SJSA1 (cell line): ENCODE results near the gene BLTP3A. TPM values are rescaled to one million over a fixed set of nuclear protein-coding genes. Genes with fewer than 3 reads are reported as not detected.
"Not testable (repeated sequence)": the region's sequence is repeated elsewhere in the genome, so short reads cannot be mapped to it uniquely, and the experiment has no call there.

ENCODE experiments used
- DNase-seq, 2 experiments: peaks; one replicate each; pipeline ENCODE4 v3.0.0-alpha.2; 2015 to 2020; ENCODE audit warnings: low spot score in 2 of 2, low read depth in 1 of 2
- H3K27ac ChIP-seq: fragments of 250-450 bp; sonication (Bioruptor Pico); 2 replicates; pipeline ENCODE4 v1.5.1; 2020; ENCODE audit warnings: mild to moderate bottlenecking, moderate library complexity
- H3K27me3 ChIP-seq: fragments of 250-450 bp; sonication (Bioruptor Pico); replicated peaks from 2 replicates; pipeline ENCODE4 v1.5.1; 2020; ENCODE audit warnings: mild to moderate bottlenecking, moderate library complexity
- H3K36me3 ChIP-seq: fragments of 250-450 bp; sonication (Bioruptor Pico); 2 replicates; pipeline ENCODE4 v1.5.1; 2020; ENCODE audit warnings: mild to moderate bottlenecking
- H3K4me1 ChIP-seq: fragments of 250-450 bp; sonication (Bioruptor Pico); replicated peaks from 2 replicates; pipeline ENCODE4 v1.6.1; 2021; ENCODE audit warnings: mild to moderate bottlenecking
- H3K4me3 ChIP-seq: fragments of 250-450 bp; sonication (Bioruptor Pico); 2 replicates; pipeline ENCODE4 v1.5.1; 2020; ENCODE audit warnings: mild to moderate bottlenecking
- H3K9me3 ChIP-seq: fragments of 250-450 bp; sonication (Bioruptor Pico); replicated peaks from 2 replicates; pipeline ENCODE4 v1.5.1; 2020; ENCODE audit warnings: mild to moderate bottlenecking
- total RNA-seq: library from RNA; depleted of rRNA; stranded (reverse); fragments of >200 nt; shearing (Covaris generic); gene quantifications from 2 replicates; pipeline ENCODE4 v1.2.3, GENCODE V29; 2014

The BLTP3A gene
- total RNA-seq, 1 experiment from 2014 or later: 5.4 TPM

DNA sequence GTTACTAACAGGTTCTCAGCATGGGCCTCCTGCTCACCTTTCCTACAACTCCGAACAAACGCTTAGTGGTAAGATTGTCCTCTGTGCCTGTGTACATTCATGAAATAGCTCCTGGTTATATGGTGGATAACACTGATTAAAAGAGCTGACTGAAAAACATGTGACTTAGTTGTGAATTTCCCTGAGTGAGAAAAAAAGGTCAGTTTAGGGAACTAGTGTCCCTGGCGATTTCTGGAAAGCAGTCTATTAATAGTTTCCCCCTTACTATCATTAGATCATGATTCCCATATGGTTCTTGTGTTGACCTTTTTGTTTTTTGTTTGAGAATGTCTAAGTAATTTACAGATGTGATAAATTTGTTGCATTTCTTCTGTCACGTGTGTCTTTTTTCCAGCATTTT lies 18.9 kb upstream of the BLTP3A start:
- Histone ChIP-seq H3K27me3 (no peaks in the 10 kb centered on the region), H3K27ac (no peak overlapping the region), H3K4me3 (no peak overlapping the region), H3K4me1 (peaks cover 7% of the 10 kb centered on the region), H3K9me3 (no peaks in the 10 kb centered on the region), H3K36me3 (peaks cover 78% of the 10 kb centered on the region)
- no peak for DNase-seq

DNA sequence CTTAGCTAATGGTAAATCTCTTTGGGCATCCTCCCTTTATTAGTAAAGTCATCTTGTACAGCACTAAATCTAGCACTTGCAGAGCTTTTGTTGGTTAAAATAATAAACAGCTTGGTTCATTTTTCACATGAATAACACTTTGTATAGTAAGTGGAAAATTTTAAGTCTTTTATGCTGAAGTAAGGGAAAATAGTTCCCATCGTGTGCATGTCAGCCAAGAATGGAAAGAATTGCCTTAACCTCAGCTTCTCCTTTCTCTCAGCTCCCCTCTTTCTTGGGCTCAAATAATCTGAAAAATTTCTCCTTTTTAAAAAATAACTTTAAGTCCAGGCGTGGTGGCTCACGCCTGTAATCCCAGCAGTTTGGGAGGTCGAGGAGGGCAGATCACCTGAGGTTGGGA lies 18.0 kb upstream of the BLTP3A start:
- Histone ChIP-seq H3K9me3 (no peaks in the 10 kb centered on the region), H3K36me3 (peaks cover 71% of the 10 kb centered on the region), H3K27me3 (no peaks in the 10 kb centered on the region), H3K4me3 (no peak overlapping the region), H3K27ac (no peak overlapping the region), H3K4me1 (peaks cover 7% of the 10 kb centered on the region)
- DNase-seq: no peak

DNA sequence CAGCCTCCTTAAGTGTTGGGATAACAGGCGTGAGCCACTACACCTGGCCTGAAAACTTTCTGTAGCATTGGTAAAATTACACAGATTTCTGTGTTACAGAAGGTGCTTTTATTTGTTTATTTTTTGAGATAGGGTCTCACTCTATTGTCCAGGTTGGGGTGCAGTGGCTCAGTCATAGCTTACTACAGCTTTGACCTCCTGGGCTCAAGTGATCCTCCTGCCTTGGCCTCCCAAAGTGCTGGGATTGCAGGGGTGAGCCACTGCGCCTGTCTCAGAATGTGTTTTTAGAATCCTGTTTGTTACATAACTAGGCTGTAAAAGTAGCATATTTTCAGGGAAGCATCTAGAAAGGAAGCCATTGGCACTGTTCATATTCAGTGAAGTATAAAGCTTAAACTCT lies 16.9 kb upstream of the BLTP3A start:
- Histone ChIP-seq H3K4me3 (no peak overlapping the region), H3K27me3 (no peaks in the 10 kb centered on the region), H3K9me3 (no peaks in the 10 kb centered on the region), H3K4me1 (peaks cover 7% of the 10 kb centered on the region), H3K27ac (no peak overlapping the region), H3K36me3 (peaks cover 66% of the 10 kb centered on the region)
- DNase-seq: no peak

DNA sequence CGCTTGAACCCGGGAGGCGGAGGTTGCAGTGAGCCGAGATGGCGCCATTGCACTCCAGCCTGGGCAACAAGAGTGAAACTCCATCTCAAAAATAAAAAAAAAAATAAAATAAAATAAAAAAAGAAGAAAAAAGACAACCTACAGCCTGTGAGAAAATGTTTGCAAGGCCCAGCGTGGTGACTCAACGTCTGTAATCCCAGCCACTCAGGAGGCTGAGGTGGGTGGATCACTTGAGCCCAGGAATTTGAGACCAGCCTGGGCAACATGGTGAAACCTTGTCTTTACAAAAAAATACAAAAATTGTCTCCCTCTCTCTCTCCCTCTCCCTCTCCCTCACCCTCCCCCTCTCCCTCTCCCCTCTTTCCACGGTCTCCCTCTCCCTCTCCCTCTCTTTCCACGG lies 6.5 kb upstream of the BLTP3A start:
- not testable (repeated sequence) for H3K27me3 ChIP-seq, H3K9me3 ChIP-seq, H3K36me3 ChIP-seq, H3K27ac ChIP-seq, H3K4me1 ChIP-seq, H3K4me3 ChIP-seq
- DNase-seq: peak in 1 of 2 experiments; percentile 49

DNA sequence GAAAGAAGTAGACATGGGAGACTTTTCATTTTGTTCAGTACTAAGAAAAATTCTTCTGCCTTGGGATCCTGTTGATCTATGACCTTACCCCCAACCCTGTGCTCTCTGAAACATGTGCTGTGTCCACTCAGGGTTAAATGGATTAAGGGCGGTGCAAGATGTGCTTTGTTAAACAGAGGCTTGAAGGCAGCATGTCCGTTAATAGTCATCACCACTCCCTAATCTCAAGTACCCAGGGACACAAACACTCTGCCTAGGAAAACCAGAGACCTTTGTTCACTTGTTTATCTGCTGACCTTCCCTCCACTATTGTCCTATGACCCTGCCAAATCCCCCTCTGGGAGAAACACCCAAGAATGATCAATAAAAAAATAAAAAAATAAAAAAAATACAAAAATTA lies 4.7 kb upstream of the BLTP3A start:
- not testable (repeated sequence) for H3K4me3 ChIP-seq, H3K27me3 ChIP-seq, H3K27ac ChIP-seq, H3K36me3 ChIP-seq, DNase-seq, H3K9me3 ChIP-seq
- peaks cover 11% of the 10 kb centered on the region for H3K4me1 ChIP-seq

DNA sequence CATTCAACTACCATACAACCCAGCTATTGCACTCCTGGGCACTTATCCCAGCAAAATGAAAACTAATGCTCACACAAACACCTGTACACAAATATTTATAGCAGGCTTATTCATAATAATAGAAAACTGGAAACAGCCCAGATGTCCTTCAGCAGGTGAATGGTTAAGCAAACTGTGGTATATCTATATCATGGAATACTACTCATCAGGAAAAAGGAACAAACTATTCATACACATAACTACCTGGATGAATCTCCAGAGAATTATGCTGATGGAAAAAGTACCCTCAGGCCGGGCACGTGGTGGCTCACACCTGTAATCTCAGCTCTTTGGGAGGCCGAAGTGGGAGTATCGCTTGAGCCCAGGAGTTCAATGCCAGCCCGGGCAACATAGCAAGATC lies 3.8 kb upstream of the BLTP3A start:
- no peaks in the 10 kb centered on the region for H3K27me3 ChIP-seq
- no peak overlapping the region for H3K4me3 ChIP-seq
- H3K27ac ChIP-seq: no peak overlapping the region
- H3K9me3 ChIP-seq: no peaks in the 10 kb centered on the region
- DNase-seq: no peak
- H3K4me1 ChIP-seq: peaks cover 20% of the 10 kb centered on the region
- H3K36me3 ChIP-seq: peaks cover 5% of the 10 kb centered on the region

DNA sequence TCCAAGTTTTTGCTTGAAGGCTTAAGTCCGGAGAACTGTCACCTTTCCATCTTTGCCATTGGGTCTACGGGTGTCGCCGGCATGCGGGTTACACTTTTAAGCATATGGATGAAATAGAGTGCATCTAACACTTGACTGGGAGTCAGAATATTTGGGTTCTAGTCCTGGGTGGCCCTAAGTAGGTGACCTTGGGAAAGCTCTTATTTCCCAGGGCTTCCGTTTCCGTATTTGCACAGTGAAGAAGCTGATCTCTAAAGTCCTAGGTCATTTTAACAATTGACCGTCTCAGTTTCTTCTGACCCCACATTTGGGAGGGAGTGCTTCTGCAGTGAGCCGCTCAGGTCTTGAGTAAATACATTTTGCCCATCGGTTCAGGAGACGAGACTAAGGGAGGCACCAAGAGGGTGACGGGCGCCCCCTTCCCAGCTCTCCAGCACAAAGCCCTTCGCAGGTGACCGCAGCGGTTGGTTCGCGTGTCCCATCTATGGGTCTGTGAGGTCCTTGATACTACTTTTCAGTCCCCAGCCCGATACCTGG lies 651 bp upstream of the BLTP3A start:
- H3K4me1 ChIP-seq: peaks cover 31% of the 10 kb centered on the region
- no peaks in the 10 kb centered on the region for H3K27me3 ChIP-seq
- H3K4me3 ChIP-seq: peak overlapping the region; percentile 96
- peaks cover 5% of the 10 kb centered on the region for H3K36me3 ChIP-seq
- no peaks in the 10 kb centered on the region for H3K9me3 ChIP-seq
- peak; percentile 50 to 56 for DNase-seq
- H3K27ac ChIP-seq: peak overlapping the region; percentile 24

DNA sequence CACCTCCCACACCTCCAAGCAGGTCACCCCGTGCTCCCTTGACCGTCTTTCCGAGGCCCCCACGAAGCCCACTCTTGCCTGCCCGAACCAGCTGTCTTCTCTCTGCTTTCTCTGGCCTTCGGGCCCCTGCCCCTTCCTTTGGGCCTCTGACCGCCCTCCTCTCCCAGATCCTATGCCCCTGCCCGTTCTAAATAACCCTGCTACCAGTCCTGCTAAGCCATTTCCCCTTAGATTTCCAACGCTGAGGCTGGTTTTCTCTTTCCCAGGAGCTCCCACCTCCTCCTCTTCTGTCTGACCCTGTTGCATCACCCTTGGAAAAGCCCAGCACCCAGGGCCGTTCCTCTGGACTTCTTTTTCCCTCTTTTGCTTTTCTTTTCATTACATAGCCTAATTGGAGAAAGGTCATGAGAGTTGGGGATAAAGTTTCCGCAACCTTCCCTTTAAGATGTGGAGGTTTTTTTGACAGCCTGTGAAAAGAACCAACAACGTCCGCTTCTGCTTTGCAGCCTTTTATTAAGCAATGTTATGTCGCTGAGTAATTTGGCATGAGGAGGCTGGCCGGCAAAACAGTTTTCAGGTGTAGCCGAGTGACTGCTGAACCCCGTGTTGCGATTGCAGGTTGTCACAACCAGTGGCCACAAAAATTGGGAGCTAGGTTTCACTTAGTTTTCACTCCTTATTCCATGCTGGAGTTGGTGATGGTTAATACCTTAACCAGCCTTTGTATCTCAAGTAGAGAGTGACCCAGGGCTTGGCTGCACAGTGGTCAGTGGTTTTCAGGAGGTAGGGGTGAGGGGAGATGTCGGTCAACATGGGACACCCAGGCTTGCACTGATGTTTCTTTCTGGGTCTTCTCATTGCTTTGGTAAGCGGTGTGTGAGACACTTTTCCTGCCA lies 970 bp downstream of the BLTP3A start:
- H3K27ac ChIP-seq: peak overlapping the region; percentile 41

DNA sequence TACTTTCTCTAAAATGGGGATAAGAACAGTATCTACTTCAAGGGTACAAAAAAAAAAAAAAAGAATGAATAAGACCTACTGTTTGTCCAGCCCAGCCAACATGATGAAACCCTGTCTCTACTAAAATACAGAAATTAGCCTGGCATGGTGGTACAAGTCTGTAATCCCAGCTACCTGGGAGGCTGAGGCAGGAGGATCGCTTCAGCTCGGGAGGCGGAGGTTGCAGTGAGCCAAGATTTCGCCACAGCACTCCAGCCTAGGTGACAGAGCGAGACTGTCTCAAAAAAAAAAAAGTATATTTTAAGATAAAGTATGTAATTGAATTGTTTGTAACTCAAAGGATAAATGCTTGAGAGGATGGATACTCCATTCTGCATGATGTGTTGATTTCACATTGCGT lies 2.0 kb downstream of the BLTP3A start:
- peaks cover 37% of the 10 kb centered on the region for H3K4me1 ChIP-seq
- H3K9me3 ChIP-seq: no peaks in the 10 kb centered on the region
- H3K36me3 ChIP-seq: peaks cover 5% of the 10 kb centered on the region
- H3K27ac ChIP-seq: no peak overlapping the region
- H3K4me3 ChIP-seq: no peak overlapping the region
- no peak for DNase-seq
- H3K27me3 ChIP-seq: no peaks in the 10 kb centered on the region

More for the DNA sequence above, 970 bp downstream of the BLTP3A start:
- Histone ChIP-seq H3K27me3 (no peaks in the 10 kb centered on the region), H3K4me1 (peaks cover 37% of the 10 kb centered on the region), H3K9me3 (no peaks in the 10 kb centered on the region), H3K4me3 (peak overlapping the region; percentile 96), H3K36me3 (peaks cover 5% of the 10 kb centered on the region)
- DNase-seq: peak in 1 of 2 experiments; percentile 50

DNA sequence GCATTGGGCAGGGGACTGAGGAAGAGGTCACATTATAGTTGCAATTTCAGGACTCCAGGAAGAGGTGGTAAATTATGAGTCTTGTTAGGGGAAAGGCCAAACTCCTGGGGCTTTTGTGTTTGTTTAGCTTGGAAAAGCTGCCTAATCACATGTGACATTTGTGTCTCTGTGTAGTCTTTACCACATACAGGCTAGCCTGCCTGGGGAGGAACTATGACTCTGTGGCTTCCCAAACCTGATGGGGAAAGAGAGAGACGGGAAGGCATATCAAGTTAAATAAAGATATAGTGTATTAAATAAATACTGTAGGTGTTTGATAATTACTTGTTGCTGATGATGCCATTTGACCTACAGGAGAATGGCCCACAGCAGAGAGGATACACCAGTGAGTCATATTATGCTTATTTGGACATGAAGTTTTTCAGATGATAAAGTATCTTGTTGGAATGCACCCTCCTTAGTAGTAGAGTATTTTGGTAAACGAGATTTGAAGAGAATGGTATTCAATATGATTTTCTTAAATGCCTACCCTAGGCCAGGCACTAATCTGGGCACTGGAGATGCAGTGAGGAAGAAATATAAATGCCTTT lies 4.0 kb downstream of the BLTP3A start:
- no peaks in the 10 kb centered on the region for H3K27me3 ChIP-seq
- peaks cover 5% of the 10 kb centered on the region for H3K36me3 ChIP-seq
- H3K4me1 ChIP-seq: peaks cover 35% of the 10 kb centered on the region
- peak in 1 of 2 experiments; percentile 49 for DNase-seq
- no peak overlapping the region for H3K4me3 ChIP-seq
- H3K9me3 ChIP-seq: no peaks in the 10 kb centered on the region
- no peak overlapping the region for H3K27ac ChIP-seq

DNA sequence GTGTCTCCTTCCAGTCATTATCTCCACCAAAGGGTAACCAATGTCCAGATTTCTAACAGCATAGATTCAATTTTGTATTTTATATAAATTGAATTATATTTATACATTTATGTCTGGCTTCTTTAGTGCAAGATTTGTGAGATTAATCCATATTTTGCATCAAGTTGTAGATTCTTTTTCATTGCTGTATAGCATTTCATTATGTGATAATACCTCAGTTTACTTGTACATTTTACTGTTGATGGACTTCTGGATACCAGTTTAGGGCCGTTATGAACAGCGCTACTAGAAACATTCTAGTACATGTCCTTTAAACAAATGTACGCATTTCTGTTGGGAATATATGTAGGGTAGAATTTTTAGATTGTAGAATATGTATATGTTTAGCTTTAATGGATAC lies 6.2 kb downstream of the BLTP3A start:
- H3K9me3 ChIP-seq: no peaks in the 10 kb centered on the region
- H3K4me3 ChIP-seq: no peak overlapping the region
- H3K36me3 ChIP-seq: no peaks in the 10 kb centered on the region
- no peak overlapping the region for H3K27ac ChIP-seq
- DNase-seq: no peak
- H3K27me3 ChIP-seq: no peaks in the 10 kb centered on the region
- H3K4me1 ChIP-seq: peaks cover 18% of the 10 kb centered on the region

DNA sequence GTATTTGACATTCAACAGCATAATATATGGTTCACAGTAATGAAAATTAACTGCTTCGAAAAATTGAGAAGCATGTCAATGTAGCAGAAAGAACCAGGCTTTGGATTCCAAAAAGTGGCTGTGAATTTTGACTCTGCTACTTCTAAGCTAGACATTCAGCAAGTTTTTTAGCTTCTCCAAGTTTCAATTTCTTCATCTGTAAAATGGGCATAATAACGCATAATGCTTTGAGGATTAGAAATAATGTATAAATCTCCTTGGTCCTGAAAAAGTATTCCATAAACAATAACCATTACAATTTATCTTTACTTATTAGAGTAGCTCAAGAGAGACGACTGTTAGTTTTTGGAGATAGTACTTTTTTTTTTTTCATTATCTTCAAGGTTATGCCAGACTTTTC lies 7.7 kb downstream of the BLTP3A start:
- Histone ChIP-seq H3K36me3 (no peaks in the 10 kb centered on the region), H3K27me3 (no peaks in the 10 kb centered on the region), H3K9me3 (no peaks in the 10 kb centered on the region), H3K4me3 (no peak overlapping the region), H3K27ac (no peak overlapping the region), H3K4me1 (peaks cover 13% of the 10 kb centered on the region)
- DNase-seq: no peak

DNA sequence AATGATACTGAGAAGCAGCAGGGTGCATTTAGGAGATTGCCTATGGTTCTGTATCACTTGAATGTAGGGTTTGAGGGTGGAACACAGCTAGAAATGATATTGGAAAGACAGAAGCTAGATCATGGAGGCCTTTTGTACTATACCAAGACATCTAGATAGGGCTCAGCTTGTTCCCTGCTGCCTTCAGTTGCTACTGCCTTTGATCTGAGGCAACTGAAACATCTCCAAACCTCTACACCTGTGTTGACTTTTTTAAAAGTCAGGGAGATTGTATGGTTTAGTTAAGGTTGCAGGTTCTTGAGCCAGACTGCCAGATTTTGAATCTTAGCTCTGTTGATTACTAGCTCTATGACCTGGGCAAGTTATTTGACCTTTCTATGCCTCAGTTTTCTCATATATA lies 12.7 kb downstream of the BLTP3A start:
- H3K4me1 ChIP-seq: peaks cover 13% of the 10 kb centered on the region
- no peaks in the 10 kb centered on the region for H3K27me3 ChIP-seq
- H3K4me3 ChIP-seq: no peak overlapping the region
- H3K9me3 ChIP-seq: no peaks in the 10 kb centered on the region
- no peak for DNase-seq
- no peaks in the 10 kb centered on the region for H3K36me3 ChIP-seq
- H3K27ac ChIP-seq: no peak overlapping the region

DNA sequence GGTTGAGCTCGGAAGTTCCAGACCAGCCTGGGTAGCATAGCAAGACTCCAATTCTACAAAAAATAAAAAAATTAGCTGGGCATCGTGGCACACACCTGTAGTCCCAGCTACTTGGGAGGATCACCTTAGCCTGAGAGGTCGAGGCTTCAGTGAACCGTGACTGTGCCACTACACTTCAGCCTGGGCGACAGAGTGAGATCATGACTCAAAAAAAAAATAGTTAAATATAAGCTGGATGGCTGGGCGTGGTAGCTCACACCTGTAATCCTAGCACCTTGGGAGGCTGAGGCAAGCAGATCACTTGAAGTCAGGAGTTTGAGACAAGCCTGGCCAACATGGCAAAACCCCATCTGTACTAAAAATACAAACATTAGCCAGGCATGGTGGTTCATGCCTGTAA lies 13.2 kb downstream of the BLTP3A start:
- H3K4me3 ChIP-seq, H3K27me3 ChIP-seq, H3K9me3 ChIP-seq, H3K36me3 ChIP-seq, H3K27ac ChIP-seq, DNase-seq: not testable (repeated sequence)
- H3K4me1 ChIP-seq: peaks cover 19% of the 10 kb centered on the region
